ENCODE data around the gene FOXP2.

DNA sequence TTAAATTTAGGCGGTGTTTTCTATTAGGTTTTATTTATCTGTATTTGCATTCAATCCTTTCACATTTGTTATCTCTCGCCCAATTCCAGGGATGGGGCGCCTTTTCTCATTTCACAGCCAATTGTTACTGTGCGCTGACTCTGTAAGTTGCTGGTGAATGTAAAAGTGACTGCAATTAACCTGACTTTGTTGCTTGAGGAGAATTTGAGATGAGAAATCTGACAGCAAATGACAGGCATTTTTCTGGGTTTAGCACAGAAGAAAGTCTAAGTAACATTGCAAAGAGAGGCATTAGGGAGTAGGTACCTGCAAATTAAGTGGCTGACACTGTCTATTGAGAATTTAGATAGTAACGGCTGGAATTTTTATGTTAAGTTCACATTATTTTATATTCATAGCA is 16.6 kb downstream of the FOXP2 start:
- no peak for TF ChIP-seq CTCF (IDR thresholded peaks at IDR 0.05)
- no peak for TF ChIP-seq POLR2A (IDR thresholded peaks at IDR 0.05)
